Uterus (tissue), 2 donors: ENCODE measurements around the gene FBXL5.
"Not testable (repeated sequence)": the region's sequence is repeated elsewhere in the genome, so short reads cannot be mapped to it uniquely, and the experiment has no call there.

Source experiments
- POLR2A ChIP-seq, 2 donors: fragments of 450-650 bp; IDR thresholded peaks; one replicate each; pipeline ENCODE4 v1.6.1; 2016; ENCODE audit warnings: antibody characterized with exemption in 2 of 2, mild to moderate bottlenecking in 1 of 2, moderate library complexity in 1 of 2
- TF ChIP-seq, protein P1 (sequence below), 4 experiments: fragments of 200-600 bp in 2 of 4; fragments of 450-650 bp in 2 of 4; sonication (generic) in 2 of 4; IDR thresholded peaks; one replicate each; pipeline ENCODE4 v1.5.1; 2016 to 2019; ENCODE audit warnings: antibody characterized with exemption in 4 of 4, mild to moderate bottlenecking in 2 of 4, moderate library complexity in 1 of 4

DNA sequence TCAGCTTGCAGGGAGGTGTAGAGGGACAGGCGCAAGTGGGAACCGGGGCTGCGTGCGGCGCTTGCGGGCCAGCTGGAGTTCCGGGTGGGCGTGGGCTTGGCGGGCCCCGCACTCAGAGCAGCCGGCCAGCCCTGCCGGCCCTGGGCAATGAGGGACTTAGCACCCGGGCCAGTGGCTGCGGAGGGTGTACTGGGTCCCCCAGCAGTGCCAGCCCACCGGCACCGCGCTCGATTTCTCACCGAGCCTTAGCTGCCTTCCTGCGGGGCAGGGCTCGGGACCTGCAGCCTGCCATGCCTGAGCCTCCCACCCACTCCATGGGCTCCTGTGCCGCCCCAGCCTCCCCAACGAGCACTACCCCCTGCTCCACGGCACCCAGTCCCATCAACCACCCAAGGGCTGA lies 40.3 kb downstream of the FBXL5 start:
- not testable (repeated sequence) for TF ChIP-seq POLR2A (IDR thresholded peaks at IDR 0.05)
- TF ChIP-seq, protein P1, sequence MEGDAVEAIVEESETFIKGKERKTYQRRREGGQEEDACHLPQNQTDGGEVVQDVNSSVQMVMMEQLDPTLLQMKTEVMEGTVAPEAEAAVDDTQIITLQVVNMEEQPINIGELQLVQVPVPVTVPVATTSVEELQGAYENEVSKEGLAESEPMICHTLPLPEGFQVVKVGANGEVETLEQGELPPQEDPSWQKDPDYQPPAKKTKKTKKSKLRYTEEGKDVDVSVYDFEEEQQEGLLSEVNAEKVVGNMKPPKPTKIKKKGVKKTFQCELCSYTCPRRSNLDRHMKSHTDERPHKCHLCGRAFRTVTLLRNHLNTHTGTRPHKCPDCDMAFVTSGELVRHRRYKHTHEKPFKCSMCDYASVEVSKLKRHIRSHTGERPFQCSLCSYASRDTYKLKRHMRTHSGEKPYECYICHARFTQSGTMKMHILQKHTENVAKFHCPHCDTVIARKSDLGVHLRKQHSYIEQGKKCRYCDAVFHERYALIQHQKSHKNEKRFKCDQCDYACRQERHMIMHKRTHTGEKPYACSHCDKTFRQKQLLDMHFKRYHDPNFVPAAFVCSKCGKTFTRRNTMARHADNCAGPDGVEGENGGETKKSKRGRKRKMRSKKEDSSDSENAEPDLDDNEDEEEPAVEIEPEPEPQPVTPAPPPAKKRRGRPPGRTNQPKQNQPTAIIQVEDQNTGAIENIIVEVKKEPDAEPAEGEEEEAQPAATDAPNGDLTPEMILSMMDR (IDR thresholded peaks at IDR 0.05) = not testable (repeated sequence)
